C4-2B (cell line): ENCODE results near the gene TMPRSS11E.
"Not testable (repeated sequence)": the region's sequence is repeated elsewhere in the genome, so short reads cannot be mapped to it uniquely, and the experiment has no call there.

Experiments used
- H3K27ac ChIP-seq: fragments of 450-650 bp; 2 replicates; pipeline ENCODE4 v1.5.1; 2017
- CTCF ChIP-seq: fragments of 450-650 bp; conservative IDR thresholded peaks from 2 replicates; pipeline ENCODE4 v1.5.1; 2017; ENCODE audit warnings: mild to moderate bottlenecking
- ZFX ChIP-seq: fragments of 450-650 bp; IDR thresholded peaks from 2 replicates; pipeline ENCODE4 v1.6.1; 2017

TMPRSS11E gene

GRCh38 chr4:68536375-68536774, 89.1 kb downstream of the TMPRSS11E start:
- TF ChIP-seq CTCF (no peak), ZFX (no peak)
- no peak overlapping the region for H3K27ac ChIP-seq

- not testable (repeated sequence) for H3K27ac ChIP-seq
Observed at GRCh38 chr4:68542742-68543141, 95.5 kb downstream of the TMPRSS11E start.
